Measurements from ENCODE around the gene PGLYRP4. TPM values are rescaled to one million over a fixed set of nuclear protein-coding genes. Genes with fewer than 3 reads are reported as not detected.

PGLYRP4 gene
- total and polyA plus RNA-seq, 9 donors: not detected

DNA sequence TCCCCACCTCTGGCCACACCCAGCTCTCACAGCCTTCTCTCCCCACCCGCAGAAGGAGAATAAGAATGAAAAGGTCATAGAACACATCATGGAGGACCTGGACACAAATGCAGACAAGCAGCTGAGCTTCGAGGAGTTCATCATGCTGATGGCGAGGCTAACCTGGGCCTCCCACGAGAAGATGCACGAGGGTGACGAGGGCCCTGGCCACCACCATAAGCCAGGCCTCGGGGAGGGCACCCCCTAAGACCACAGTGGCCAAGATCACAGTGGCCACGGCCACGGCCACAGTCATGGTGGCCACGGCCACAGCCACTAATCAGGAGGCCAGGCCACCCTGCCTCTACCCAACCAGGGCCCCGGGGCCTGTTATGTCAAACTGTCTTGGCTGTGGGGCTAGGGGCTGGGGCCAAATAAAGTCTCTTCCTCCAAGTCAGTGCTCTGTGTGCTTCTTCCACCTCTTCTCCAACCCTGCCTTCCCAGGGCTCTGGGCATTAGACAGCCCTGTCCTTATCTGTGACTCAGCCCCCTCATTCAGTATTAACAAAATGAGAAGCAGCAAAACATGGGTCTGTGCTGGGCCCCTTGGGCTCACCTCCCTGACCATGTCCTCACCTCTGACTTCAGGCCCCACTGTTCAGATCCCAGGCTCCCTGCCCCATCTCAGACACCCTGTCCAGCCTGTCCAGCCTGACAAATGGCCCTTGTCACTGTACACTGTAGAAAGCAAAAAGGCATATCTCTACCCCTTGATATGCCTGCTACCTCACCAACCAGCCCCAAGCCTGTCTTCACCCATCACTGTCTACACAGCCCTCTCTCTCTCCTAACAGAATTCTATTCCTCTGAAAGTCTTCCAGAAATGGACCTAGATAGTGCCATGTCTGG lies 12.2 kb upstream of the PGLYRP4 start:
- intact Hi-C loops (cut with DNase I): no loop called here
- H3K4me1 ChIP-seq (ENCODE audit: insufficient read depth): no peaks in the 10 kb centered on the region
- H3K9me3 ChIP-seq: no peaks in the 10 kb centered on the region
- 91 to 96% (median 92%) methylated on average over 11 of the region's 11 CpGs for WGBS, 3 donors
- TF ChIP-seq EP300 (IDR thresholded peaks at IDR 0.05): no peak
- TF ChIP-seq, protein P1, sequence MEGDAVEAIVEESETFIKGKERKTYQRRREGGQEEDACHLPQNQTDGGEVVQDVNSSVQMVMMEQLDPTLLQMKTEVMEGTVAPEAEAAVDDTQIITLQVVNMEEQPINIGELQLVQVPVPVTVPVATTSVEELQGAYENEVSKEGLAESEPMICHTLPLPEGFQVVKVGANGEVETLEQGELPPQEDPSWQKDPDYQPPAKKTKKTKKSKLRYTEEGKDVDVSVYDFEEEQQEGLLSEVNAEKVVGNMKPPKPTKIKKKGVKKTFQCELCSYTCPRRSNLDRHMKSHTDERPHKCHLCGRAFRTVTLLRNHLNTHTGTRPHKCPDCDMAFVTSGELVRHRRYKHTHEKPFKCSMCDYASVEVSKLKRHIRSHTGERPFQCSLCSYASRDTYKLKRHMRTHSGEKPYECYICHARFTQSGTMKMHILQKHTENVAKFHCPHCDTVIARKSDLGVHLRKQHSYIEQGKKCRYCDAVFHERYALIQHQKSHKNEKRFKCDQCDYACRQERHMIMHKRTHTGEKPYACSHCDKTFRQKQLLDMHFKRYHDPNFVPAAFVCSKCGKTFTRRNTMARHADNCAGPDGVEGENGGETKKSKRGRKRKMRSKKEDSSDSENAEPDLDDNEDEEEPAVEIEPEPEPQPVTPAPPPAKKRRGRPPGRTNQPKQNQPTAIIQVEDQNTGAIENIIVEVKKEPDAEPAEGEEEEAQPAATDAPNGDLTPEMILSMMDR (IDR thresholded peaks at IDR 0.05): no peak
- TF ChIP-seq POLR2A (IDR thresholded peaks at IDR 0.05): no peak
- H3K27ac ChIP-seq: no peak overlapping the region
- H3K36me3 ChIP-seq: no peaks in the 10 kb centered on the region
- H3K27me3 ChIP-seq: no peaks in the 10 kb centered on the region
- DNase-seq: no peak
- no peak overlapping the region for H3K4me3 ChIP-seq

DNA sequence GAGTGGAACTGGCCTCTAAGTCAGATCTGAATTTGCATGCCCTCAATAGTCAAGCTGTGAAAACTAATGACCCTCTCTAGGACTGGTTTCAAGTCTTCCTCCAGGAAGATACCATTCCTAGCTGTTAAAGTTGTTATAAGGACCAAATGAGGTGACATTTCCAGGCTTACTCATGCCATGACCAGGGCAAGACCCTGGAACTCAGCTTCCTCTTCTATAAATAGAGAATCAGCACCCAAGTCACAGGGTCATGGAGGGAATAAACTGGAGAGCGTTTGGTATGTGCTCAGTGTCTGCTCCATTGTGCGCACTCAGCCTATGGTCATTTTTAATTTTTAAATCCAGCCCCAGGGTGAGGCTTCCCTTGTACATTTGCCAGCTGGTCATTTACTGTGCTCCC lies 11.5 kb upstream of the PGLYRP4 start:
- Histone ChIP-seq H3K4me1 (ENCODE audit: insufficient read depth) (no peaks in the 10 kb centered on the region), H3K27ac (no peak overlapping the region), H3K9me3 (no peaks in the 10 kb centered on the region), H3K36me3 (no peaks in the 10 kb centered on the region), H3K27me3 (no peaks in the 10 kb centered on the region), H3K4me3 (no peak overlapping the region)
- WGBS, 3 donors: 88 to 93% (median 90%) methylated on average over 2 of the region's 2 CpGs
- DNase-seq: no peak
- TF ChIP-seq EP300 (IDR thresholded peaks at IDR 0.05) (no peak), POLR2A (IDR thresholded peaks at IDR 0.05) (no peak)
- TF ChIP-seq, protein P1 (IDR thresholded peaks at IDR 0.05): no peak
- intact Hi-C loops (cut with DNase I): no loop called here

DNA sequence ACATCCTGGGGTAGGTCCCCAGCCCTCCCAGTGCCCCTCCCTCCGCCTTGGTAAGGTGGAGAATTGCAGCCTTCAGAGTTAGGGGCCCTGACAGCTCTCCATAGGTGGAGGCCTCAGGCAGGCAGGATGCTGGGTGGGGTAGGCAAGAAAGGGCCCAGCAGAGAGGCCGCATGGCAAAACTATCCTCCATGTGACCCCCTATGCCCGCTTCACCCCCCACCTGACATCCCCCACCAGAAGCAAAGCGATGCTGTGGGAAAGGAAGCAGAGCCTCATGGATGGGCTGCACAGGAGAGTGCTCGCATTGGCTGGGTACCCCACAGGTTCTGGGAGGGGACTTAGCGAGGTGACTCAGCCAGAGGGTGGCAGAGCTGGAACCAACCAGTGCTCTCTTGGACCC lies 10.6 kb upstream of the PGLYRP4 start:
- Histone ChIP-seq H3K27ac (no peak overlapping the region), H3K4me1 (ENCODE audit: insufficient read depth) (no peaks in the 10 kb centered on the region), H3K9me3 (no peaks in the 10 kb centered on the region), H3K27me3 (no peaks in the 10 kb centered on the region), H3K4me3 (no peak overlapping the region), H3K36me3 (no peaks in the 10 kb centered on the region)
- intact Hi-C loops (cut with DNase I): loop anchor here in 3 of 4 donors (5.0 to 10.0 kb wide), 4 partner anchors 133 to 206 kb away; partner anchors contain the start of gene S100A2 (in 1 of the 3)
- TF ChIP-seq, protein P1 (IDR thresholded peaks at IDR 0.05): no peak
- 95 to 98% (median 98%) methylated on average over 6 of the region's 6 CpGs for WGBS, 3 donors
- DNase-seq: no peak

DNA sequence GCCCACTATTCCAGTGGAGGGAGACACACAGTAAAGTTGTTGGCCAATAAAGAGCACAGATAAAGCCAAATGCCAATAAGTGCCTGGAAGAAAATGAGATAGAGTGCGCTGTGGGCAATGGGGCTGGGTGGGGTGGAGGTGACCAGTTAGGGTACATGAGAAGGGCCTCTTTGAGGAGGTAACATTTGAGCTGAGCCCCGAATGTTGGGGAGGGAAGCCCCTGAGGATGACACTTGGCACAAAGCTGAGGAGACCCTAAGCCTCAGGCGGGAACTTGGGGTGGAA lies 10.0 kb upstream of the PGLYRP4 start:
- TF ChIP-seq POLR2A (IDR thresholded peaks at IDR 0.05): no peak
- no peak for TF ChIP-seq EP300 (IDR thresholded peaks at IDR 0.05)
- TF ChIP-seq, protein P1 (IDR thresholded peaks at IDR 0.05): no peak
- 93 to 96% (median 96%) methylated on average over 3 of the region's 3 CpGs for WGBS, 3 donors
- Histone ChIP-seq H3K27me3 (no peaks in the 10 kb centered on the region), H3K9me3 (no peaks in the 10 kb centered on the region), H3K4me1 (ENCODE audit: insufficient read depth) (no peaks in the 10 kb centered on the region), H3K27ac (no peak overlapping the region), H3K4me3 (no peak overlapping the region), H3K36me3 (no peaks in the 10 kb centered on the region)
- DNase-seq: no peak
- intact Hi-C loops (cut with DNase I): loop anchor here in 3 of 4 donors (5.0 to 10.0 kb wide), 4 partner anchors 134 to 206 kb away; partner anchors contain the start of gene S100A2 (in 1 of the 3)

All from ovary (tissue), 9 donors.